Gastrocnemius medialis (tissue), 4 donors: ENCODE measurements around the gene NPTX1.

Experiments used
- POLR2A ChIP-seq, 2 donors: fragments of 450-650 bp; IDR thresholded peaks; one replicate each; pipeline ENCODE4 v1.6.1; 2017; ENCODE audit warnings: antibody characterized with exemption in 2 of 2, mild to moderate bottlenecking in 2 of 2, moderate library complexity in 2 of 2
- TF ChIP-seq, protein P1 (sequence below), 5 experiments: fragments of 450-650 bp in 3 of 5; fragments of 200-600 bp in 2 of 5; sonication (generic) in 2 of 5; IDR thresholded peaks in 4 of 5; conservative IDR thresholded peaks in 1 of 5; 1 replicate in 4 of 5; 2 replicates in 1 of 5; pipeline ENCODE4 v1.5.1; 2016 to 2019; ENCODE audit warnings: antibody characterized with exemption in 5 of 5, mild to moderate bottlenecking in 3 of 5, moderate library complexity in 3 of 5

DNA sequence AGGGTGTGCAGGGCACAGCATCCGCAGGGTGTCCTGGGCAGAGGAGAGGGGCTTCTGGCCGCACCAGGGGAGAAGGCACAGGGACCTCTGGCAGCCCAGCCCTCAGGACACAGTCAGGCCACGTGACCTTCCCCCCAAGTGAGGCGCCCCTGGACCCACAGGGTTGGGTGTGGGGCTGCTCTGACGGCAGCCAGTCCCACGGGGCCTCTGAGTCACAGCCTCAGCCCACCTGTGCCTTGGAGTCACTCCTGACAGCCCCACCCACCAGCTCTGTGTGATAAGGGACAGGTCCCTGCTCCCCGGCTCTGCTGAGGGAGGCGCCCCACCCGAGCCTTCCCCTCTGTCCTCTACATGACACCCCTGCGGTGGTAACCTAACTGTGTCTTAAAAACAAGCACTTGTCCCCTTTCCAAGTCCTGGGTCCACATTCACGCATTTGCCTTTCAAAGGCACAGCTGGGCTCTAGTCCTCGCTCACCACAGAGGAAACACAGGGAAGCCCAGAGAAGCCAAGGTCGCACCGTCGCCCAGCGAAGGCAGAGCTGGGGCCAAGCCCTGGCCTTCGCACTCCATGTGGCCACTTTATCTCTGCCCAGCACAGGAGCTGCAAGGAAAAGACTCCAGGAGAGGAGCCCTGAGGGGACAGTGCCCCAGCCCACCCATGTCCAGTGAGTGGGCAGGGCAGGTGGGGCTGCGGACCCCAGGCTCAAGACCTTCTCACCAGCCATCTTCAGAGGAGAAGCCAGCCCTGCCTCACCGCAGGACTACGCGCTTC lies 5.1 kb upstream of the NPTX1 start:
- TF ChIP-seq, protein P1, sequence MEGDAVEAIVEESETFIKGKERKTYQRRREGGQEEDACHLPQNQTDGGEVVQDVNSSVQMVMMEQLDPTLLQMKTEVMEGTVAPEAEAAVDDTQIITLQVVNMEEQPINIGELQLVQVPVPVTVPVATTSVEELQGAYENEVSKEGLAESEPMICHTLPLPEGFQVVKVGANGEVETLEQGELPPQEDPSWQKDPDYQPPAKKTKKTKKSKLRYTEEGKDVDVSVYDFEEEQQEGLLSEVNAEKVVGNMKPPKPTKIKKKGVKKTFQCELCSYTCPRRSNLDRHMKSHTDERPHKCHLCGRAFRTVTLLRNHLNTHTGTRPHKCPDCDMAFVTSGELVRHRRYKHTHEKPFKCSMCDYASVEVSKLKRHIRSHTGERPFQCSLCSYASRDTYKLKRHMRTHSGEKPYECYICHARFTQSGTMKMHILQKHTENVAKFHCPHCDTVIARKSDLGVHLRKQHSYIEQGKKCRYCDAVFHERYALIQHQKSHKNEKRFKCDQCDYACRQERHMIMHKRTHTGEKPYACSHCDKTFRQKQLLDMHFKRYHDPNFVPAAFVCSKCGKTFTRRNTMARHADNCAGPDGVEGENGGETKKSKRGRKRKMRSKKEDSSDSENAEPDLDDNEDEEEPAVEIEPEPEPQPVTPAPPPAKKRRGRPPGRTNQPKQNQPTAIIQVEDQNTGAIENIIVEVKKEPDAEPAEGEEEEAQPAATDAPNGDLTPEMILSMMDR (IDR thresholded peaks at IDR 0.05 in 4 of 5, conservative IDR thresholded peaks at IDR 0.05 in 1 of 5) = no peak
- TF ChIP-seq POLR2A (IDR thresholded peaks at IDR 0.05) = no peak
